Prostate gland (tissue), 2 donors: ENCODE data around the gene HOOK1. TPM values are rescaled to one million over a fixed set of nuclear protein-coding genes. Genes with fewer than 3 reads are reported as not detected.

ENCODE experiments used
- DNase-seq: peaks from one replicate; pipeline ENCODE4 v3.0.0-alpha.2; 2019; ENCODE audit warnings: low spot score
- H3K27ac ChIP-seq, 2 donors: fragments of 200-600 bp; sonication (generic); 2 replicates each; pipeline ENCODE4 v1.5.1; 2017 to 2019
- H3K27me3 ChIP-seq: fragments of 200-600 bp; sonication (generic); replicated peaks from 2 replicates; pipeline ENCODE4 v1.5.1; 2019; ENCODE audit not compliant: insufficient read depth
- H3K36me3 ChIP-seq, 2 donors: fragments of 200-600 bp; sonication (generic); 1 replicate in 1 of 2; 2 replicates in 1 of 2; pipeline versions ENCODE4 v1.5.1 to v1.8.1; 2017 to 2019
- H3K4me1 ChIP-seq: fragments of 200-600 bp; sonication (generic); replicated peaks from 2 replicates; pipeline ENCODE4 v1.5.1; 2019
- H3K4me3 ChIP-seq, 2 donors: fragments of 200-600 bp; sonication (generic); 2 replicates each; pipeline ENCODE4 v1.5.1; 2017 to 2019
- H3K9me3 ChIP-seq: fragments of 200-600 bp; sonication (generic); 2 replicates; pipeline ENCODE4 v1.5.1; 2017
- POLR2A ChIP-seq: fragments of 450-650 bp; IDR thresholded peaks from one replicate; pipeline ENCODE4 v1.6.1; 2016; ENCODE audit warnings: antibody characterized with exemption, mild to moderate bottlenecking
- POLR2AphosphoS5 ChIP-seq: sonication (generic); formaldehyde crosslinking; IDR thresholded peaks from one replicate; pipeline ENCODE4 v1.6.1; 2017; ENCODE audit warnings: antibody characterized with exemption
- WGBS: methylation state at CpG from one replicate; pipeline ENCODE4 v1.1.5; 2018; 5-methylcytosine and 5-hydroxymethylcytosine counted together
- intact Hi-C: fragments of 100-400 bp; cut with DNase I; formaldehyde crosslinking; loops from one replicate; pipeline ENCODE4 v1.14.2; 2022
- total RNA-seq, 2 donors: library from RNA; depleted of rRNA; stranded (reverse); fragments of >200 nt; gene quantifications; one replicate each; pipeline ENCODE4 v1.1.0, GENCODE V29; 2016
- TF ChIP-seq, protein P1 (sequence below), 4 experiments: fragments of 200-600 bp in 2 of 4; fragments of 450-650 bp in 2 of 4; sonication (generic) in 2 of 4; IDR thresholded peaks; 1 replicate in 3 of 4; 2 replicates in 1 of 4; pipeline ENCODE4 v1.5.1; 2016 to 2019; ENCODE audit warnings: antibody characterized with exemption in 4 of 4, mild to moderate bottlenecking in 2 of 4, moderate library complexity in 2 of 4

HOOK1 gene
- total RNA-seq, 2 donors from 2014 or later: 8.2 to 12.0 TPM

GRCh38 chr1:59776960-59777852 lies 37.5 kb upstream of the HOOK1 start:
- H3K4me3 ChIP-seq: no peak overlapping the region
- H3K27me3 ChIP-seq: no peaks in the 10 kb centered on the region
- no peaks in the 10 kb centered on the region for H3K9me3 ChIP-seq
- TF ChIP-seq POLR2AphosphoS5 (no peak), POLR2A (no peak)
- TF ChIP-seq, protein P1, sequence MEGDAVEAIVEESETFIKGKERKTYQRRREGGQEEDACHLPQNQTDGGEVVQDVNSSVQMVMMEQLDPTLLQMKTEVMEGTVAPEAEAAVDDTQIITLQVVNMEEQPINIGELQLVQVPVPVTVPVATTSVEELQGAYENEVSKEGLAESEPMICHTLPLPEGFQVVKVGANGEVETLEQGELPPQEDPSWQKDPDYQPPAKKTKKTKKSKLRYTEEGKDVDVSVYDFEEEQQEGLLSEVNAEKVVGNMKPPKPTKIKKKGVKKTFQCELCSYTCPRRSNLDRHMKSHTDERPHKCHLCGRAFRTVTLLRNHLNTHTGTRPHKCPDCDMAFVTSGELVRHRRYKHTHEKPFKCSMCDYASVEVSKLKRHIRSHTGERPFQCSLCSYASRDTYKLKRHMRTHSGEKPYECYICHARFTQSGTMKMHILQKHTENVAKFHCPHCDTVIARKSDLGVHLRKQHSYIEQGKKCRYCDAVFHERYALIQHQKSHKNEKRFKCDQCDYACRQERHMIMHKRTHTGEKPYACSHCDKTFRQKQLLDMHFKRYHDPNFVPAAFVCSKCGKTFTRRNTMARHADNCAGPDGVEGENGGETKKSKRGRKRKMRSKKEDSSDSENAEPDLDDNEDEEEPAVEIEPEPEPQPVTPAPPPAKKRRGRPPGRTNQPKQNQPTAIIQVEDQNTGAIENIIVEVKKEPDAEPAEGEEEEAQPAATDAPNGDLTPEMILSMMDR (IDR thresholded peaks at IDR 0.05): no peak
- no peaks in the 10 kb centered on the region for H3K36me3 ChIP-seq
- no peak for DNase-seq
- intact Hi-C loops: no loop called here
- WGBS: 77% methylated on average over 7 of the region's 7 CpGs
- no peaks in the 10 kb centered on the region for H3K4me1 ChIP-seq
- H3K27ac ChIP-seq: no peak overlapping the region

DNA sequence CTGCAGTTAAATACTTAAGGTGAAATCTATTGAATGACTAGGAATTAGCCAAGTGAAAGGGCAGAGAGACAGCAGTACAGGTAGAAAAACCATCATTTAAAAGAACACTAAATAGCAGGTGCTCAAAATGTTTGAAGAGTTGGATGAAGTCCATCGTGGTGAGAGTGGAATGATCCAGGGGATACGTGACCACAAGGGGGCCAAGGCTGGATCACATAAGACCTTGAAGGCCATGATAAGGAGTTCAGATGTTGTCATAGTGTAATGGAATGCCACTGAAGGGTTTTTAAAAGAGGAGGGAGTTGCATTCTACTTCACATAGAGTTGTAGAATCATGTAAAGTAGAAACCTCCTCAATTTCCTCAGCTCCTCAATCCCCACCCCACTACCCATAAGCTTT lies 34.8 kb upstream of the HOOK1 start:
- intact Hi-C loops: no loop called here
- 81% methylated on average over 2 of the region's 2 CpGs for WGBS
- no peak overlapping the region for H3K4me3 ChIP-seq
- H3K36me3 ChIP-seq: no peaks in the 10 kb centered on the region
- TF ChIP-seq POLR2A (no peak), POLR2AphosphoS5 (no peak)
- TF ChIP-seq, protein P1 (IDR thresholded peaks at IDR 0.05): no peak
- no peak overlapping the region for H3K27ac ChIP-seq
- H3K4me1 ChIP-seq: no peaks in the 10 kb centered on the region
- no peaks in the 10 kb centered on the region for H3K27me3 ChIP-seq
- DNase-seq: no peak
- H3K9me3 ChIP-seq: no peaks in the 10 kb centered on the region

DNA sequence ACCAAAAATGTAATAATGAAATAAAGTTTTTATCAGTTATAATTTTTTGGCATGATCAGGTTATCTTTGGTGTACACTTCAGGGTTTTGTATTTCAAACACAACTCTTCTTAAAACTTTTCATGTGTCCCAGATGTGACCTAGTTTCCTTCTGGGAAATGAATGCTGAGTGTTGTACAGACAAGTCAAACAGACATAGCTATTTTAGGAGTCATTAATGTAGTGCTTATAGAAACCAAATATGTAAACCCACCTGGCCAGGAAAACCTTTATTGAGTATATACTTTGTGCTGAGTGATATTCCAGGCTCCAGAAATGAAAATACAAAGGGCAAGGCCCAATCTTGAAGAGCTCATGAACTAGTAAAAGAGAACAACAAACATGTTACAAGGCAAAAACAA lies 25.9 kb upstream of the HOOK1 start:
- intact Hi-C loops: no loop called here

DNA sequence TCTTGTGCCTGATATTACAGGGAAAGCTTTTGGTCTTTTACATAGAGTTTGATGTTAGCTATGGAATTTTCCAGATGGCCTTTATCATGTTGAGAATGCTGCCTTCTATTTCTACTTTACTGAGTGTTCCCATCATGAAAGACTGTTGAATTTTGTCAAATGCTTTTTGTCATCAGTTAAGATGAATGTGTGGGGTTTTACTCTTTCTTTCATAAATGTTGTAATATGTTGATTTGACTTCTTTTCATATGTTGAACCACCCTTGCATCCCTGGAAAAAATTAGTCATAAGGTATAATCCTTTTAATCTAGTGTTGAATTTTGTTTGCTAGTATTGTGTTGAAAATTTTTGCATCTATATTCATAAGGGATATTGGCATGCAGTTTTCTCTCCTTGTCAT lies 16.1 kb upstream of the HOOK1 start:
- Histone ChIP-seq H3K27ac (no peak overlapping the region), H3K4me1 (no peaks in the 10 kb centered on the region), H3K27me3 (no peaks in the 10 kb centered on the region), H3K36me3 (no peaks in the 10 kb centered on the region), H3K9me3 (no peaks in the 10 kb centered on the region), H3K4me3 (no peak overlapping the region)
- DNase-seq: no peak
- intact Hi-C loops: no loop called here
- TF ChIP-seq POLR2A (no peak), POLR2AphosphoS5 (no peak)
- TF ChIP-seq, protein P1 (IDR thresholded peaks at IDR 0.05): no peak

More for the DNA sequence above, 25.9 kb upstream of the HOOK1 start:
- TF ChIP-seq, protein P1 (IDR thresholded peaks at IDR 0.05): no peak
- peak; percentile 38 for TF ChIP-seq POLR2AphosphoS5
- Histone ChIP-seq H3K4me3 (no peak overlapping the region), H3K27ac (no peak overlapping the region), H3K9me3 (no peaks in the 10 kb centered on the region), H3K27me3 (no peaks in the 10 kb centered on the region), H3K36me3 (no peaks in the 10 kb centered on the region), H3K4me1 (no peaks in the 10 kb centered on the region)
- DNase-seq: no peak

DNA sequence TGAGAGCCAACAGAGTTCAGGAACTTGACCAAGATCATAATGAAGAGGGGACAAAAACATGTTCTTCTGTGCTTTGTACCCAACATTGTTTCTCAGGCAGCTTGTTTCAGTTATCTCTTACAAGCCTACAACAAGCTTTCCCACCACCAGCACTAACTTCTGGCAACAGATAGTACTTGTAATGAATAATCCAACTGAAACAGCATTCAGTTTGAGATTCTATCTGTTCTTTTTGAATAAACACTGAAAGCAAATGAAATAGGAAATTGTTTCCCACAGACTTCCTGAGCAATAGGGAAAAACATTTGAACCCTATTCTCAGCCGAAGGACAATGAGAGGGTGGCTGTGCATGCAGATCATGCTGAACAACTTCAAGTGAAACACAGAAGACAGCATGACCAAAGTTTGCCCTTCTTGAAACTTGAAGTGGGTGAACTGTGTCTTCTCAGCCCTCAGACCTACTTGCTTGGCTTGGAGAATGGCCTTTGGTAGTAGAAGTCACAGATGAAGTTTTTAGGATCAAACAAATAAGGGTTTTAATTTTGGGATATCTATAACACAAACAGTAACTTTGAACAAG lies 11.2 kb upstream of the HOOK1 start:
- Histone ChIP-seq H3K4me1 (no peaks in the 10 kb centered on the region), H3K36me3 (no peaks in the 10 kb centered on the region), H3K27ac (no peak overlapping the region), H3K27me3 (no peaks in the 10 kb centered on the region), H3K9me3 (no peaks in the 10 kb centered on the region), H3K4me3 (no peak overlapping the region)
- DNase-seq: no peak
- 36% methylated on average over 1 of the region's 1 CpG for WGBS
- intact Hi-C loops: no loop called here
- TF ChIP-seq POLR2A (no peak), POLR2AphosphoS5 (no peak)
- TF ChIP-seq, protein P1 (IDR thresholded peaks at IDR 0.05): no peak
